Measurements from ENCODE around the gene CD8B. TPM values are rescaled to one million over a fixed set of nuclear protein-coding genes. Genes with fewer than 3 reads are reported as not detected.

CD8B gene
- total RNA-seq, 1 donor from 2014 or later: 0.30 TPM

DNA sequence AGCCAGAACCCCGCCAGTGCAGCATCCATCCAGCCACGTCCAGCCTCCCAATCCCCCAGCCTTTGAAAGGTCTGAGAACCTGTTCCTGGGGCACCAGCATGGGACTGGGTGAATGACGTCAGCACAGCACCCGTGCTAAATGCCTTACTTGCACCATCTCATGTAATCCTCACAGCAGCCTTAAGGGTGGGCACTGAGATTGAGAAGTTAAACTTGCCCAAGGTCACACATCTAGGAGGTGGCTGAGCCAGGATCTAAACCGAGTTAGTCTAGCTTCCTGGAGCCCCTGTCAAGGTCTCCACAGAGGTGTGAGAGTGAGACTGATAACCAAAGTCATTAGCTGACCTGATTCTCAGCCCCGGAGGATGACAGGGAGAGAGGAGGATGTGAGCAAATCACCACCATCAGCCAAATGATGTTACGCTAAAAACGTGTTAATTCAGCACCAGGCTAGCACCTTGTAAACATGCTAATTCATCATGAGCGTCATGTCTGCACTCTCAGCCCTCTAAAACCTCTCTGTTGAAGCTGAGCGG, 75.6 kb downstream of the CD8B start:
- DNase-seq (ENCODE audit: missing footprints): no peak
- intact Hi-C loops (cut with DNase I): no loop called here
- ATAC-seq: no peak

DNA sequence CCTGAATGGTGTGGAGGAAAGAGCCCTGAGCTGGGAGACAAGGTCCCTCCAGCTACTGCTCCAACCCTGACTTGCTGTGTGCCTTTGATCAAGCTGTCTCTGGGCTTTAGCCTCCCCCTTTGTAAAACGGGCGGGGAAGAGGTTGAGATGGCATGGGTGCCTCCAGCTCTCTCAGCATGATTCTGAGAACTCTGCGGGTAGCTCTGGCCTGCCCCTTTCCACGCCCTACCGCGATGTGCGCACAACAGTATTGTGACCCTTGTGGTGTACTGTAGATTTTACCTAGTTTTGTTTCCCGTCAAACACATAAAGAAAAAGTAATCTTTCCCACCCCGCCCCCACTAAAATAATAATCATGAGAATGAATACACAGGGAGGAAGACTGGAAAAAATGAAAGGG, 76.2 kb downstream of the CD8B start:
- DNase-seq (ENCODE audit: missing footprints): no peak
- intact Hi-C loops (cut with DNase I): no loop called here
- no peak for ATAC-seq

DNA sequence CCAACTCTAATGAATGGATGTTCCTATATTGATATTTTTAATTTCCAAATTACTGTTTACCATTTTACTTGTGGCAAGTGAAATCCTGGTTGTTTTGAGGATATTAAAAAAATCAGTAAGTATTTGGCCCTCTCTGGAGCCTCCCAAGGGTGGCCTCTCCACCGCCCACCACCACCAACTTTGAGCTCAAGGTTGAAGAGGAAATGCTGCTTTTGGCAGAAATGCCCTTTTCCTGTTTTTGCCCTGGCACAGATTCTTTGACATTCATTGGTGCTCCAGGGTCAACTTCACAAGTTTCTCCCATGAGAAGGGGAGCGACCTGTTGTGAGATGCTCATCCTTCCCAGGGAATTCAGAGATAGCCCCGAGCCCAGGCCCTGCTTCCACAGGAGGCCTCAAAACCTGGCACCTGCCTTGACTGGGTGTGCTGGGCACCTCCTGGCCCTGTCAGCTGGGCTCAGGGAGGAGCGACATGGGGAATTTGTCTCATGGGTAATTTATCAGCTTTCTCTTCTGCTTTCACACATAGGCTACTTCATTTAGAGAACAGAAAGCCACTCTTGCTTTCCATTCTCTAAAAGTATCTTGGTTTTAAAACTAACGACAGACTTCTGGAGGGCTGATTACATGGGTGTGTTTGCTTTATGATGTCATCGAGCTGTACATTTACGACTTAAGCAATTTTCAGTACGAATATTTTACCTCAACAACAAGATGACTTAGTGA, 77.9 kb downstream of the CD8B start:
- intact Hi-C loops (cut with DNase I): no loop called here
- no peak for ATAC-seq
- no peak for DNase-seq (ENCODE audit: missing footprints)

DNA sequence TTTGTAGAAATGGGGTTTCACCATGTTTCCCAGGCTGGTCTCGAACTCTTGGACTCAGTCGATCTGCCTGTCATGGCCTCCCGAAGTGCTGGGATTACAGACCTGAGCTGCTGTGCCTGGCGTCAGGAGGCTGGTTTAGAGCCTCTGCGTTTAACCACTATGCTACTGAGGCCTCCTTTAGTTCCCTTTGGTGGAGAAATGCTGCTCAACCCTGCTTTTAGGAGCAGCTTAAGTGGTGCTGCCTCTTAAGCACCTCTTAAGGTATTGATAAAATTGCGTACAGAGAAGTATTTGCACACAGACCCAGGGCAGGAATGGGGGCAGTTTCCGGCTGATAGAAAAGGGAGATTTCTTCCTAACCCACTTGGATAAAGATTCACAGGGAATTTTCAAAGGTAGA, 78.9 kb downstream of the CD8B start:
- ATAC-seq (no peak), DNase-seq (ENCODE audit: missing footprints) (no peak)
- intact Hi-C loops (cut with DNase I): no loop called here

DNA sequence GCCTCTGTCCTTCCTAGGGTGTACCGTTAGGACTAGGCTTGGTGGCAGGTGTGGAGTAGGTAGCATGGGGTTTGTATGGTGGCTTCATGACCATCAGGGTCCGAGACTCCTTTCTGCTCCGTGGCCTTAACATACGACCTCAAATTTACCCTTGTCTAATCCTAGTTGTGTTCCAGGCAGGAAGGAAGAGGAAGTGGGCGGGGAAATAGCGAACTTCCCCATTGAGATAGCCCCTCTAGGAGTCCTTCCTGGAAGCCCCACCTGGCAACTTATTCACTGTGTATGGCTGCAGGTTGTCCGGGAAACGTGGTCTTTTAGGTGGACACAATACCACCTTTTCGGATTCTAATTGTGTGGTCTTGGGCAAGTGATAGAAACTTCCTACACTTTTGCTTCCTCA, 80.3 kb downstream of the CD8B start:
- DNase-seq (ENCODE audit: missing footprints) (no peak), ATAC-seq (no peak)
- intact Hi-C loops (cut with DNase I): no loop called here

DNA sequence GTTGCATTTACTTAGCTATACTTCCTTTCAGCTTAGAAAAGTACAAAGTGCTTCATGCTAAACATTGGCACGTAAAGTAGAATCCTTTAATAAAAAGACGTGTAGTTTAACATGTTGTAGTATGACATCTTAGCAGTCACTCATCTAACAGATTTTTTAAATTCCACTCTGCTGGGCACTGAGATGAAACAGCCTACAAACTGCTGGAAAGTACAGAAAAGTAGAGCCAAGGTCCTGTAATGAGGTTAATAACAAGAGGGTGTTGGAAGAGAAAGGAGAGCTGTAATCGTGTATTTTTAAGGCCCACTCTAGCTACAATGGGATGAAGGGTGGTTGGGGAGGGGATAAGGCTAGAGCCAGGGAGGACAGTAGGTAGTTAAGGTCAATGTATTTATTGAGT, 81.7 kb downstream of the CD8B start:
- no peak for ATAC-seq
- no peak for DNase-seq (ENCODE audit: missing footprints)
- intact Hi-C loops (cut with DNase I): no loop called here

DNA sequence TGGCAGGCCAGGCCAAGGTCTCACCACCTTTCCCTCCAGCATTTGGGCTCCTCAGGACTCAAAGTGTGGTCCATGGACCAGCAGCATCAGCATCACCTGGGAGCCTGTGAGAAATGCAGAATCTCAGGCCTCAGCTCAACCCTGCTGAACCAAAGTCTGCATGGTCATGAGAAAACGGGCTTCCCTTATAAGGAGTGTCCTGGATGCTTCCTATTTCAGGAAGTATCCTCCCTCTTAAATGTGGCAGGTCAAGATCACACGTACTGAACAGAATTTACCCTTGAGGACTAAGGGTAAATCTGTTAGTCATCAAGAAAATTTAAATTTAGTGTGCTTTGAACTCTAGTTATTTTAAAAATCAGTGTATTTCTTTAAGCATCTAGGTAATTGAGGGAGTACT, 82.7 kb downstream of the CD8B start:
- no peak for ATAC-seq
- DNase-seq (ENCODE audit: missing footprints): no peak
- intact Hi-C loops (cut with DNase I): no loop called here

DNA sequence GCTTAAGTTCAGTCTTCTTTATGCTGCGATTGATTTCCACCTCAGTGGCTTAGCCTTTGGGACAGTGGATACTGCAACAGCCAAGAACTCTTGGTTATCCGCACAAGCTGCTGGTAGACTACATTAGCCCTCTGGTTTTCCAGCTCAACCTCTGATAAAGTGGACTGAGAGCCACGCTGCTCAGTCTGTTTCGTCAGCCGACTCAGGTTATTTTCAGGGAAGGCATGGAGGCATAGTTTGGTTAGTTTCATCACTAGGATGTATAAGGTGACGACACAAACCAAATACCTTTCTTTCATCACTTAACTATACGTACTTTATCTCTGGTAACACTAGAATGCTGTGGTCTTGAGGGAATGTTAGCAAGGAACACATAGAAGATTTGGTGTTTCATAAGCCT, 85.2 kb downstream of the CD8B start:
- DNase-seq (ENCODE audit: missing footprints) (no peak), ATAC-seq (no peak)
- intact Hi-C loops (cut with DNase I): no loop called here

DNA sequence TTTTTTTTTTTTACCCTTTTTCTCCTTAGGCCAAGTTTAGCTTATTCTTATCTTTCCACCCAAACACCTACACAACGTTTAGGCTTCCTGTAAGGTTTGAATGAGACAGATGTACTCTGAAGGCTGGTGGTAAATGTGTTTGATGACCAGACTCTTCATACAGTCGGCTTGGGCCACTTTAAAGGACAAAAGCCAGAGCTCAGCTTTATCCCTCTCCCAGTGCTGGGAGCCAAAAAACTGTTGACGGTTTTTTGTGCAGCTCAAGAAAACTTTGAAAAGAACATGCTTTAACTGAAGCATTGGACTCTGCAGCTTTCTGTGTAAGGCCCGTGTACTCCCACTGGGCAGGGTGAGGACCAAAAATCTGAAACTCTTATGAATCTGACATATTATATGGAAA, 86.3 kb downstream of the CD8B start:
- ATAC-seq: no peak
- intact Hi-C loops (cut with DNase I): no loop called here
- no peak for DNase-seq (ENCODE audit: missing footprints)

DNA sequence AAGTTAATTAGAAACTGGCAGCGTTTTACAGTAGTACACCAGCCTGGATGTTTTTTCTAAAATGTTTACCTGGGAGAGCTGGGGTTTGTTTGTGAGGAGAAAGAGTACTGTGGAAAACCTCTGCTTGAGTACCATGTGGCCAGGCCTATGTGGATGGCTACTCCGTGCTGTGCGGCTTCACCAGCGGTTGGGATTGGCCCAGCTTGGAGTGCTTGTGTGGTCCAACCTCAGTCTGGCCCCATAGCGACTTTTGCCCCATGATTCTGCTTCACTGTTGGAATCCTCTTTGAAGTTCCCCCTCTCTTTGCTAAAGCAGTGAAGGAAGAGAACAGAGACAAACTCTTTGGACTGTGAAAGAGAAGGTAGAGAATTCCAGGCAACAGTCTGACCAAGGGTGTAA, 86.8 kb downstream of the CD8B start:
- DNase-seq (ENCODE audit: missing footprints) (no peak), ATAC-seq (no peak)
- intact Hi-C loops (cut with DNase I): no loop called here

DNA sequence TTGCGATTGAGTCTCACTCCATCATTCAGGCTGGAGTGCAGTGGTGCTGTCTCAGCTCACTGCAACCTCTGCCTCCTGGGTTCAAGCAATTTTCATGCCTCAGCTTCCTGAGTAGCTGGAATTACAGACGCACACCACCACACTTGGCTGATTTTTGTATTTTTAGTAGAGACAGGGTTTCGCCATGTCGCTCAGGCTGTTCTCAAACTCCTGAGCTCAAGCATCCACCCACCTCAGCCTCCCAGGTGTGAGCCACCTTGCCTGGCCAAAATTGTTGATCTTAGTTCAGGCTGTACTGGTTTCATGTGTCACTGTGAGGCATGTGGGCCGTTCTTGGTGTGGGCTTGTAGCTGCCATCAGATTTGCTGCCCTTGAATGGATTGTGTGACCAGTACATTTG, 89.1 kb downstream of the CD8B start:
- ATAC-seq: no peak

DNA sequence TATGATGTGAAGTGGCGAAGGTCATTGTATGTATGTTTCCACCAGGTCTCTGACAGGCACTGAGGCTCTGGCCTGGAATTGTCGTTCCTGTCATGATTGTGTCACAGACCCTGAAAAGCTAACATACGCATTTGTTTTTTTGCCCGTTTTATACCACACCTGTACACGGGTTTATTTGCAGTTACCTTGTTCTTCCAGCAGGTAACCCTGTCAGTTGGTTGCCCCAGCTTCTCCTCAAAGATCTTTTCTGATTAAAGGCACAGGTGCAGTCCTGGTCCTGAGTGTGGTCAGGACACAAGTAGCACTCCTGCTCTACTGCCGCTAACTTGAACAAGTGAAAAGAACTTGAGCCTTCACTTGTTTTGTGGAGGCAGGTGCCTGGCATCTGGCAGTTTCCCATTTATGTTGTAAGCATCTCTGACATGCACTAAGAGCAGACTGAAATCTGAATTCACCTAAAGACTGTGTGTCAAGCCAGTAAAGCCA, 90.8 kb downstream of the CD8B start:
- DNase-seq (ENCODE audit: missing footprints): no peak
- no peak for ATAC-seq

More for the DNA sequence above, 89.1 kb downstream of the CD8B start:
- intact Hi-C loops (cut with DNase I): no loop called here
- DNase-seq (ENCODE audit: missing footprints): no peak

DNA sequence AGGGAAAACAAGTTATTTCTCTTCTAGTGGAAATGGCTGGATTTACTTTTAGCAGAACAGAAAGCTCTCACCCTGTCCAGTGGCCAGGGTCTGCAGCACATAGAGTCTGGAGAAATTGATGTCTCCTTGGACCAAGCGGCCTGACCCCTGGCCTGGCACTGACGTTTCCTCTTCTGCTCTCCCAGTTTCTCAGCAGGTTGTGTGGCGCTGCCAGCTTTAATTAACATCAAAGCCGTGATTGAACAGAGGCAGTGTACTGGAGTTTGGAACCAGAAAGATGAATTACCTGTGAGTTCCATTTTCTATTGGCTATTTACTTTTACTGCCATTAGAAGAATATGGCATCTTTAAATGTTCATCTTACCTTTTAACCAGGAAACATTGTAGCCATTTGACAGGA, 91.8 kb downstream of the CD8B start:
- DNase-seq (ENCODE audit: missing footprints) (no peak), ATAC-seq (no peak)
- intact Hi-C loops (cut with DNase I): no loop called here

More for the DNA sequence above, 90.8 kb downstream of the CD8B start:
- intact Hi-C loops (cut with DNase I): no loop called here

DNA sequence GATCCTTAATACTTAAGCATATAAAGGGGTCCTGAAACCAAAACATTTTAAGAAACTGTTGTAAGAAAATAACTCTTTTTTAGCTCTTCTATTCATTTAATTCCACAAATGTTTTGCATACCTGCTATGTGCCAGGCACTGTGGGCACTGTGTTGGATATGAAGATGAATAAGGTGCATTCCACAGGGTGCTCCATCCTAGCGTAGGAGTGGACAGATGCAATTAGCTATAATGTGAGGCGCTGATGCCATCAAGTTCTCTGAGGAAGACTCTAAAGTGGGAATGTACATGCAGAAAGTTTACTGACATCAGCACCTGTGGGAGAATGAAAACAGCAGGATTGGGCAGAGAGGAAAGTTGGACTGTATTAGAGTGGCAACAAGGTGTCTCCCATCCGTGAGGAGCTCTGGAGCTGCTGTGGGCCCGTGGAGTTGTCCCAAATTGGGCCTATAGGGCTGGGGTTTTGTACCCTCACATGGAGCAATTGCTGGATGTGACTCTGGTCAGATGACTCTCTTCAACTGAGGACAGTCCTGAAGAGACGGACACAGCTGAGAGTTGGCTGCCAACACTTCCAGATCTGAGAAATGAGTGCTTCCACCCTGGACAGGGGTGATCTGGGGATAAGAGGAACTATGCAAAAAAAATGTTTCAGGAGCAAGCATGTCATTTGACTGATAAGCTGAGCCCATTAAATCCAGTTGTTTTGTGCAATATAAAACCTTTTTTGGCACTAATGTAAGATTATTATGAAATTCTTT, 93.3 kb downstream of the CD8B start:
- peak; percentile 80 for ATAC-seq
- DNase-seq (ENCODE audit: missing footprints): no peak
- intact Hi-C loops (cut with DNase I): no loop called here

Other genes with a start within 250 kb of the CD8B start
- 49.6 TPM for gene RNF103, start 238.0 kb downstream of the CD8B start, total RNA-seq
- gene RMND5A, start 141.6 kb downstream of the CD8B start, total RNA-seq: 91.6 TPM
- gene CD8A, start 71.0 kb downstream of the CD8B start, total RNA-seq: 1.2 TPM
- gene RGPD1, start 80.2 kb upstream of the CD8B start, total RNA-seq: 0.57 TPM
- gene PLGLB1, start 160.0 kb upstream of the CD8B start, total RNA-seq: 1.4 TPM

All from Right ventricle myocardium inferior (tissue), 1 donor.